HG03064 (cell line): ENCODE results near the gene CAMKK1.
"Not testable (repeated sequence)": the region's sequence is repeated elsewhere in the genome, so short reads cannot be mapped to it uniquely, and the experiment has no call there.

ENCODE experiments used
- ATAC-seq: cut with Tn5 transposase; IDR thresholded peaks from one replicate; pipeline ENCODE4 v1.9.1; 2021; ENCODE audit warnings: low read depth; ENCODE audit not compliant: unreplicated experiment

Gene CAMKK1

GRCh38 chr17:3880983-3881382, 11.9 kb downstream of the CAMKK1 start:
- no peak for ATAC-seq

- ATAC-seq = no peak
Observed at GRCh38 chr17:3879591-3880417, 13.0 kb downstream of the CAMKK1 start.

GRCh38 chr17:3879186-3879585, 13.7 kb downstream of the CAMKK1 start:
- no peak for ATAC-seq

GRCh38 chr17:3877220-3877619, 15.6 kb downstream of the CAMKK1 start:
- no peak for ATAC-seq

- no peak for ATAC-seq
Observed at GRCh38 chr17:3875317-3875716, 17.5 kb downstream of the CAMKK1 start.

GRCh38 chr17:3873862-3874261, 19.0 kb downstream of the CAMKK1 start:
- no peak for ATAC-seq

GRCh38 chr17:3870871-3871306, 22.0 kb downstream of the CAMKK1 start:
- ATAC-seq = no peak

- ATAC-seq = no peak
Observed at GRCh38 chr17:3867606-3868005, 25.2 kb downstream of the CAMKK1 start.

GRCh38 chr17:3867106-3867505, 25.7 kb downstream of the CAMKK1 start:
- ATAC-seq = no peak

- ATAC-seq = no peak
Observed at GRCh38 chr17:3866276-3866675, 26.6 kb downstream of the CAMKK1 start.

- no peak for ATAC-seq
Observed at GRCh38 chr17:3865176-3865575, 27.7 kb downstream of the CAMKK1 start.

- ATAC-seq = no peak
Observed at GRCh38 chr17:3864534-3864933, 28.3 kb downstream of the CAMKK1 start.

- no peak for ATAC-seq
Observed at GRCh38 chr17:3861761-3862681, 30.8 kb downstream of the CAMKK1 start.

GRCh38 chr17:3860939-3861700, 31.7 kb downstream of the CAMKK1 start:
- ATAC-seq = no peak

GRCh38 chr17:3859940-3860339, 32.9 kb downstream of the CAMKK1 start:
- no peak for ATAC-seq

- ATAC-seq = no peak
Observed at GRCh38 chr17:3857261-3858105, 35.4 kb downstream of the CAMKK1 start.

GRCh38 chr17:3854204-3854603, 38.6 kb downstream of the CAMKK1 start:
- not testable (repeated sequence) for ATAC-seq

GRCh38 chr17:3852561-3852960, 40.3 kb downstream of the CAMKK1 start:
- ATAC-seq = no peak

GRCh38 chr17:3851461-3852100, 41.3 kb downstream of the CAMKK1 start:
- ATAC-seq = no peak
